GM13976 (cell line): Measurements from ENCODE around the gene ARMC5.
"Not testable (repeated sequence)": the region's sequence is repeated elsewhere in the genome, so short reads cannot be mapped to it uniquely, and the experiment has no call there.

Source experiments
- DNase-seq: peaks from one replicate; pipeline ENCODE4 v3.0.0; 2012; ENCODE audit warnings: low spot score
- CTCF ChIP-seq: IDR thresholded peaks from 2 replicates; pipeline ENCODE4 v1.5.1; 2012; ENCODE audit warnings: borderline replicate concordance, mild to moderate bottlenecking; ENCODE audit not compliant: insufficient read depth; ENCODE audit errors: extremely low read depth, missing control alignments, control extremely low read depth
- in situ Hi-C: fragments of 300-500 bp; cut with MboI; formaldehyde crosslinking; loops from one replicate; pipeline ENCODE4 v1.12.0; 2022; ENCODE audit warnings: low sequenced_read_pairs, mixed read lengths, inconsistent platforms; ENCODE audit not compliant: unreplicated experiment

The ARMC5 gene

GRCh38 chr16:31476303-31477219, 17.3 kb downstream of the ARMC5 start:
- no peak for TF ChIP-seq CTCF
- in situ Hi-C loops: no loop called here
- DNase-seq: peak; percentile 93

GRCh38 chr16:31477220-31478216, 18.2 kb downstream of the ARMC5 start:
- TF ChIP-seq CTCF: no peak
- DNase-seq: peak; percentile 71
- in situ Hi-C loops: no loop called here

- no peak for DNase-seq
- in situ Hi-C loops: no loop called here
- no peak for TF ChIP-seq CTCF
Measured at GRCh38 chr16:31478956-31479355, 19.7 kb downstream of the ARMC5 start.

GRCh38 chr16:31479751-31480150, 20.4 kb downstream of the ARMC5 start:
- TF ChIP-seq CTCF: no peak
- no peak for DNase-seq
- in situ Hi-C loops: no loop called here

- DNase-seq: no peak
- in situ Hi-C loops: no loop called here
- no peak for TF ChIP-seq CTCF
Measured at GRCh38 chr16:31480851-31481536, 21.7 kb downstream of the ARMC5 start.

- in situ Hi-C loops: no loop called here
- DNase-seq: no peak
- TF ChIP-seq CTCF: no peak
Measured at GRCh38 chr16:31483081-31483480, 23.8 kb downstream of the ARMC5 start, which contains the start of gene SLC5A2. Gene SLC5A2, plus strand, starts transcription at chr16:31483123. Its CDS starts 14 bp downstream, at chr16:31483137.

- DNase-seq, in situ Hi-C loops: not testable (repeated sequence)
Measured at GRCh38 chr16:31484048-31484447, 24.7 kb downstream of the ARMC5 start.
